H1 (cell line): Measurements from ENCODE around the gene DDX51. TPM values are rescaled to one million over a fixed set of nuclear protein-coding genes. Genes with fewer than 3 reads are reported as not detected.

Experiments used
- NRF1 ChIP-seq: IDR thresholded peaks from 2 replicates; pipeline ENCODE4 v1.6.1; 2011; ENCODE audit warnings: mild to moderate bottlenecking, low read depth, low read length, improper control_type of control experiment
- RAD21 ChIP-seq, 2 experiments: IDR thresholded peaks in 1 of 2; conservative IDR thresholded peaks in 1 of 2; 2 replicates each; pipeline ENCODE4 v1.6.1; 2011; ENCODE audit warnings: low read depth in 2 of 2, low read length in 2 of 2, improper control_type of control experiment in 1 of 2, inconsistent platforms in 1 of 2, mild to moderate bottlenecking in 1 of 2, moderate library complexity in 1 of 2
- TBP ChIP-seq: IDR thresholded peaks from 2 replicates; pipeline ENCODE4 v1.6.1; 2011; ENCODE audit warnings: low read depth, low read length, improper control_type of control experiment
- polyA plus RNA-seq, 7 experiments: library from polyadenylated mRNA; depleted of rRNA in 3 of 7; stranded (reverse) in 5 of 7; unstranded in 2 of 7; fragments of >200 nt in 5 of 7; fragments of 200-250 nt in 2 of 7; gene quantifications; 1 replicate in 5 of 7; 2 replicates in 1 of 7; 4 replicates in 1 of 7; pipeline versions ENCODE4 v1.2.1 to v1.2.3, GENCODE V29; 2011 to 2013; ENCODE audit warnings: missing spikeins in 2 of 7, mixed read lengths in 2 of 7
- total RNA-seq: library from RNA; stranded (reverse); fragmentation: NEBNext Ultra II Directional; extraction: Animal tissue kit (Norgen Biotek cat#: 25700); gene quantifications from 2 replicates; pipeline ENCODE4 v1.2.1, GENCODE V29; 2021
- TF ChIP-seq, protein P1 (sequence below): IDR thresholded peaks from 2 replicates; pipeline ENCODE4 v1.6.1; 2012; ENCODE audit warnings: low read length, inconsistent platforms
- TF ChIP-seq, protein P2 (sequence below): IDR thresholded peaks from 2 replicates; pipeline ENCODE4 v1.6.1; 2011; ENCODE audit warnings: low read length, improper control_type of control experiment
- TF ChIP-seq, protein P3 (sequence below): IDR thresholded peaks from 2 replicates; pipeline ENCODE4 v1.6.1; 2012; ENCODE audit warnings: inconsistent platforms

Gene DDX51
- total and polyA plus RNA-seq, 2 of the 8 experiments (the other 6 are each of a cell fraction or from before 2014, with no cell fraction given), result 11.2 to 24.4 TPM

DNA sequence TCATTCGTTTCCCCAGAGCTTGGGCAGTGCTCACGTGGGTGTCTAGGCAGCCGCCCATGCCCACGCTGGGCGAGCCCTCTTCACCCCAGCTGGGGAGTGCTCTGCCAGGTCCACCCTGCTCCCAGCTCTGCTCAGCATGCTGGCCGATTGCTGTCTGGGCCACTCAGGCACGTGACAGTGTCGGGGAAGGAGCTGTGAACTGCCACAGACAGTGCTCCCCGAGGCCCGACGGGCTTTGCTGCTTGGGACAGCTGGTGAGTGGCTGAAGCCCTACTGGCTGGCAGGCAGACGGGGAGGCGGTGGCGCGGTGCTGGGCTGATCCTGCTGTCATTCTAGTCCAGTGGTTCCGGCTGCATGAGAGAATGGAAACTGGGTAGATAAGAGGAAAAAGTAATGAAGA is 15.9 kb upstream of the DDX51 start (continued):
- TF ChIP-seq, protein P1, sequence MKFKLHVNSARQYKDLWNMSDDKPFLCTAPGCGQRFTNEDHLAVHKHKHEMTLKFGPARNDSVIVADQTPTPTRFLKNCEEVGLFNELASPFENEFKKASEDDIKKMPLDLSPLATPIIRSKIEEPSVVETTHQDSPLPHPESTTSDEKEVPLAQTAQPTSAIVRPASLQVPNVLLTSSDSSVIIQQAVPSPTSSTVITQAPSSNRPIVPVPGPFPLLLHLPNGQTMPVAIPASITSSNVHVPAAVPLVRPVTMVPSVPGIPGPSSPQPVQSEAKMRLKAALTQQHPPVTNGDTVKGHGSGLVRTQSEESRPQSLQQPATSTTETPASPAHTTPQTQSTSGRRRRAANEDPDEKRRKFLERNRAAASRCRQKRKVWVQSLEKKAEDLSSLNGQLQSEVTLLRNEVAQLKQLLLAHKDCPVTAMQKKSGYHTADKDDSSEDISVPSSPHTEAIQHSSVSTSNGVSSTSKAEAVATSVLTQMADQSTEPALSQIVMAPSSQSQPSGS, result no peak
- TF ChIP-seq, protein P2, sequence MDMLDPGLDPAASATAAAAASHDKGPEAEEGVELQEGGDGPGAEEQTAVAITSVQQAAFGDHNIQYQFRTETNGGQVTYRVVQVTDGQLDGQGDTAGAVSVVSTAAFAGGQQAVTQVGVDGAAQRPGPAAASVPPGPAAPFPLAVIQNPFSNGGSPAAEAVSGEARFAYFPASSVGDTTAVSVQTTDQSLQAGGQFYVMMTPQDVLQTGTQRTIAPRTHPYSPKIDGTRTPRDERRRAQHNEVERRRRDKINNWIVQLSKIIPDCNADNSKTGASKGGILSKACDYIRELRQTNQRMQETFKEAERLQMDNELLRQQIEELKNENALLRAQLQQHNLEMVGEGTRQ, result no peak
- TF ChIP-seq NRF1 (no peak), RAD21 (IDR thresholded peaks at IDR 0.05 in 1 of 2, conservative IDR thresholded peaks at IDR 0.05 in 1 of 2; ENCODE audit: low read depth in 2 of 2, low read length in 2 of 2) (no peak), TBP (no peak)
- TF ChIP-seq, protein P3, sequence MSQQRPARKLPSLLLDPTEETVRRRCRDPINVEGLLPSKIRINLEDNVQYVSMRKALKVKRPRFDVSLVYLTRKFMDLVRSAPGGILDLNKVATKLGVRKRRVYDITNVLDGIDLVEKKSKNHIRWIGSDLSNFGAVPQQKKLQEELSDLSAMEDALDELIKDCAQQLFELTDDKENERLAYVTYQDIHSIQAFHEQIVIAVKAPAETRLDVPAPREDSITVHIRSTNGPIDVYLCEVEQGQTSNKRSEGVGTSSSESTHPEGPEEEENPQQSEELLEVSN, result no peak
